ENCODE data around the gene OR1E1.

DNA sequence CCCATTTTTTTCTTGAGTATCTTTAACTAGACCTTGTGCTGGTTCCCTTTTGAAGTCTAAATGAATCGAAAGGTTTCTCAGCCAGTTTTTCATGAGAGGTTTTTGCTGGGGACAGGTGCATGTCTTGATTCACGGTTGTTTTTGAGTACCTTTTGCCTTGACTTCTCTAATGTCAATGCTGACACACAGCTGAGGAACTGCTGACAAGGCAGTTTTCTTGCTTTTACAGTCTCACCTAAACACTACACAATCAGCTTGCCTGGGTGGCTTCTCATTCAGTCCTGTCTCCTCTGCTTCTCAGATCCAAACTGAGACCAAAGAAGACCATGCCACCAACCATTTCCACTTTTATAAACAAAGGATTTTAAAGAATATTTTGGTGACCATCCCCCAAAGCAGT lies 20.0 kb upstream of the OR1E1 start:
- TF ChIP-seq, protein P1, sequence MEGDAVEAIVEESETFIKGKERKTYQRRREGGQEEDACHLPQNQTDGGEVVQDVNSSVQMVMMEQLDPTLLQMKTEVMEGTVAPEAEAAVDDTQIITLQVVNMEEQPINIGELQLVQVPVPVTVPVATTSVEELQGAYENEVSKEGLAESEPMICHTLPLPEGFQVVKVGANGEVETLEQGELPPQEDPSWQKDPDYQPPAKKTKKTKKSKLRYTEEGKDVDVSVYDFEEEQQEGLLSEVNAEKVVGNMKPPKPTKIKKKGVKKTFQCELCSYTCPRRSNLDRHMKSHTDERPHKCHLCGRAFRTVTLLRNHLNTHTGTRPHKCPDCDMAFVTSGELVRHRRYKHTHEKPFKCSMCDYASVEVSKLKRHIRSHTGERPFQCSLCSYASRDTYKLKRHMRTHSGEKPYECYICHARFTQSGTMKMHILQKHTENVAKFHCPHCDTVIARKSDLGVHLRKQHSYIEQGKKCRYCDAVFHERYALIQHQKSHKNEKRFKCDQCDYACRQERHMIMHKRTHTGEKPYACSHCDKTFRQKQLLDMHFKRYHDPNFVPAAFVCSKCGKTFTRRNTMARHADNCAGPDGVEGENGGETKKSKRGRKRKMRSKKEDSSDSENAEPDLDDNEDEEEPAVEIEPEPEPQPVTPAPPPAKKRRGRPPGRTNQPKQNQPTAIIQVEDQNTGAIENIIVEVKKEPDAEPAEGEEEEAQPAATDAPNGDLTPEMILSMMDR (conservative IDR thresholded peaks at IDR 0.05; ENCODE audit: low read depth in 2 of 2), result no peak
- TF ChIP-seq EZH2phosphoT487 (IDR thresholded peaks at IDR 0.05; ENCODE audit: unreplicated experiment), result no peak
- no peak for TF ChIP-seq ZNF331 (CRISPR knock-in tag; IDR thresholded peaks at IDR 0.05; ENCODE audit: low read depth)
- no peak for TF ChIP-seq POLR2AphosphoS5 (IDR thresholded peaks at IDR 0.05; ENCODE audit: low read depth)
- TF ChIP-seq, protein P2, sequence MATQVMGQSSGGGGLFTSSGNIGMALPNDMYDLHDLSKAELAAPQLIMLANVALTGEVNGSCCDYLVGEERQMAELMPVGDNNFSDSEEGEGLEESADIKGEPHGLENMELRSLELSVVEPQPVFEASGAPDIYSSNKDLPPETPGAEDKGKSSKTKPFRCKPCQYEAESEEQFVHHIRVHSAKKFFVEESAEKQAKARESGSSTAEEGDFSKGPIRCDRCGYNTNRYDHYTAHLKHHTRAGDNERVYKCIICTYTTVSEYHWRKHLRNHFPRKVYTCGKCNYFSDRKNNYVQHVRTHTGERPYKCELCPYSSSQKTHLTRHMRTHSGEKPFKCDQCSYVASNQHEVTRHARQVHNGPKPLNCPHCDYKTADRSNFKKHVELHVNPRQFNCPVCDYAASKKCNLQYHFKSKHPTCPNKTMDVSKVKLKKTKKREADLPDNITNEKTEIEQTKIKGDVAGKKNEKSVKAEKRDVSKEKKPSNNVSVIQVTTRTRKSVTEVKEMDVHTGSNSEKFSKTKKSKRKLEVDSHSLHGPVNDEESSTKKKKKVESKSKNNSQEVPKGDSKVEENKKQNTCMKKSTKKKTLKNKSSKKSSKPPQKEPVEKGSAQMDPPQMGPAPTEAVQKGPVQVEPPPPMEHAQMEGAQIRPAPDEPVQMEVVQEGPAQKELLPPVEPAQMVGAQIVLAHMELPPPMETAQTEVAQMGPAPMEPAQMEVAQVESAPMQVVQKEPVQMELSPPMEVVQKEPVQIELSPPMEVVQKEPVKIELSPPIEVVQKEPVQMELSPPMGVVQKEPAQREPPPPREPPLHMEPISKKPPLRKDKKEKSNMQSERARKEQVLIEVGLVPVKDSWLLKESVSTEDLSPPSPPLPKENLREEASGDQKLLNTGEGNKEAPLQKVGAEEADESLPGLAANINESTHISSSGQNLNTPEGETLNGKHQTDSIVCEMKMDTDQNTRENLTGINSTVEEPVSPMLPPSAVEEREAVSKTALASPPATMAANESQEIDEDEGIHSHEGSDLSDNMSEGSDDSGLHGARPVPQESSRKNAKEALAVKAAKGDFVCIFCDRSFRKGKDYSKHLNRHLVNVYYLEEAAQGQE (IDR thresholded peaks at IDR 0.05; ENCODE audit: unreplicated experiment), result no peak
- TF ChIP-seq EZH2 (IDR thresholded peaks at IDR 0.05; ENCODE audit: low read depth, unreplicated experiment), result no peak
- TF ChIP-seq ZNF114 (CRISPR knock-in tag; IDR thresholded peaks at IDR 0.05), result no peak

Measured in GM23338 (cell line).